ENCODE data around the gene UNG.

DNA sequence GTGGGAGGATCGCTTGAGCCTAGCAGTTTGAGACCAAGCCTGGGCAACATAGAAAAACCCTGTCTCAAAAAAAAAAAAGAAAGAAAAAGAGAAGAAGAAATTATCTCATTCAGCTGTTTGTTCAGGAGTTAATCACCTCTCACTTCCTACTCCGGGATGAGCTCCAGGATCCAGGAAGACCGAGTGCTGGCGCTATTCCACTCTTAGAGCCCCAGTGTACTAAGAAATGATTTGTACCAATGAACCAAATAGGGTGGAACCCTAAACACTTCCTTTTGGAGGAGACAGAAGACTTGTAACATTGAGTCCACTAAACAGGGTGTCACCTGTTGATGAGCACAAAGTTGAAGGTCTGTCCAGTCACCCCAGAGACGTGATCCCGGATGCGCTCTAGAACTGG, 7.7 kb upstream of the UNG start:
- TF ChIP-seq, protein P1, sequence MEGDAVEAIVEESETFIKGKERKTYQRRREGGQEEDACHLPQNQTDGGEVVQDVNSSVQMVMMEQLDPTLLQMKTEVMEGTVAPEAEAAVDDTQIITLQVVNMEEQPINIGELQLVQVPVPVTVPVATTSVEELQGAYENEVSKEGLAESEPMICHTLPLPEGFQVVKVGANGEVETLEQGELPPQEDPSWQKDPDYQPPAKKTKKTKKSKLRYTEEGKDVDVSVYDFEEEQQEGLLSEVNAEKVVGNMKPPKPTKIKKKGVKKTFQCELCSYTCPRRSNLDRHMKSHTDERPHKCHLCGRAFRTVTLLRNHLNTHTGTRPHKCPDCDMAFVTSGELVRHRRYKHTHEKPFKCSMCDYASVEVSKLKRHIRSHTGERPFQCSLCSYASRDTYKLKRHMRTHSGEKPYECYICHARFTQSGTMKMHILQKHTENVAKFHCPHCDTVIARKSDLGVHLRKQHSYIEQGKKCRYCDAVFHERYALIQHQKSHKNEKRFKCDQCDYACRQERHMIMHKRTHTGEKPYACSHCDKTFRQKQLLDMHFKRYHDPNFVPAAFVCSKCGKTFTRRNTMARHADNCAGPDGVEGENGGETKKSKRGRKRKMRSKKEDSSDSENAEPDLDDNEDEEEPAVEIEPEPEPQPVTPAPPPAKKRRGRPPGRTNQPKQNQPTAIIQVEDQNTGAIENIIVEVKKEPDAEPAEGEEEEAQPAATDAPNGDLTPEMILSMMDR (IDR thresholded peaks at IDR 0.05), result no peak
- TF ChIP-seq FOSB (CRISPR knock-in tag; IDR thresholded peaks at IDR 0.05) (no peak), ZFP36 (IDR thresholded peaks at IDR 0.05; ENCODE audit: borderline replicate concordance, partially characterized antibody) (no peak), RAD21 (conservative IDR thresholded peaks at IDR 0.05 in 1 of 2, IDR thresholded peaks at IDR 0.05 in 1 of 2) (no peak), NR3C1 (IDR thresholded peaks at IDR 0.05) (no peak), POLR2A (IDR thresholded peaks at IDR 0.05; ENCODE audit: low read length) (no peak), JUNB (IDR thresholded peaks at IDR 0.05) (no peak), HDAC2 (IDR thresholded peaks at IDR 0.05) (no peak), KDM1A (IDR thresholded peaks at IDR 0.05; ENCODE audit: low read depth) (no peak), HOXA7 (CRISPR knock-in tag; IDR thresholded peaks at IDR 0.05) (no peak), SMC3 (IDR thresholded peaks at IDR 0.05) (no peak), SREBF2 (IDR thresholded peaks at IDR 0.05) (no peak)
- TF ChIP-seq, protein P2, sequence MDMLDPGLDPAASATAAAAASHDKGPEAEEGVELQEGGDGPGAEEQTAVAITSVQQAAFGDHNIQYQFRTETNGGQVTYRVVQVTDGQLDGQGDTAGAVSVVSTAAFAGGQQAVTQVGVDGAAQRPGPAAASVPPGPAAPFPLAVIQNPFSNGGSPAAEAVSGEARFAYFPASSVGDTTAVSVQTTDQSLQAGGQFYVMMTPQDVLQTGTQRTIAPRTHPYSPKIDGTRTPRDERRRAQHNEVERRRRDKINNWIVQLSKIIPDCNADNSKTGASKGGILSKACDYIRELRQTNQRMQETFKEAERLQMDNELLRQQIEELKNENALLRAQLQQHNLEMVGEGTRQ (IDR thresholded peaks at IDR 0.05), result no peak
- TF ChIP-seq, protein P3, sequence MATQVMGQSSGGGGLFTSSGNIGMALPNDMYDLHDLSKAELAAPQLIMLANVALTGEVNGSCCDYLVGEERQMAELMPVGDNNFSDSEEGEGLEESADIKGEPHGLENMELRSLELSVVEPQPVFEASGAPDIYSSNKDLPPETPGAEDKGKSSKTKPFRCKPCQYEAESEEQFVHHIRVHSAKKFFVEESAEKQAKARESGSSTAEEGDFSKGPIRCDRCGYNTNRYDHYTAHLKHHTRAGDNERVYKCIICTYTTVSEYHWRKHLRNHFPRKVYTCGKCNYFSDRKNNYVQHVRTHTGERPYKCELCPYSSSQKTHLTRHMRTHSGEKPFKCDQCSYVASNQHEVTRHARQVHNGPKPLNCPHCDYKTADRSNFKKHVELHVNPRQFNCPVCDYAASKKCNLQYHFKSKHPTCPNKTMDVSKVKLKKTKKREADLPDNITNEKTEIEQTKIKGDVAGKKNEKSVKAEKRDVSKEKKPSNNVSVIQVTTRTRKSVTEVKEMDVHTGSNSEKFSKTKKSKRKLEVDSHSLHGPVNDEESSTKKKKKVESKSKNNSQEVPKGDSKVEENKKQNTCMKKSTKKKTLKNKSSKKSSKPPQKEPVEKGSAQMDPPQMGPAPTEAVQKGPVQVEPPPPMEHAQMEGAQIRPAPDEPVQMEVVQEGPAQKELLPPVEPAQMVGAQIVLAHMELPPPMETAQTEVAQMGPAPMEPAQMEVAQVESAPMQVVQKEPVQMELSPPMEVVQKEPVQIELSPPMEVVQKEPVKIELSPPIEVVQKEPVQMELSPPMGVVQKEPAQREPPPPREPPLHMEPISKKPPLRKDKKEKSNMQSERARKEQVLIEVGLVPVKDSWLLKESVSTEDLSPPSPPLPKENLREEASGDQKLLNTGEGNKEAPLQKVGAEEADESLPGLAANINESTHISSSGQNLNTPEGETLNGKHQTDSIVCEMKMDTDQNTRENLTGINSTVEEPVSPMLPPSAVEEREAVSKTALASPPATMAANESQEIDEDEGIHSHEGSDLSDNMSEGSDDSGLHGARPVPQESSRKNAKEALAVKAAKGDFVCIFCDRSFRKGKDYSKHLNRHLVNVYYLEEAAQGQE (IDR thresholded peaks at IDR 0.05), result no peak

Measured in A549 (cell line).